ENCODE measurements around the gene TAF3.

The TAF3 gene

DNA sequence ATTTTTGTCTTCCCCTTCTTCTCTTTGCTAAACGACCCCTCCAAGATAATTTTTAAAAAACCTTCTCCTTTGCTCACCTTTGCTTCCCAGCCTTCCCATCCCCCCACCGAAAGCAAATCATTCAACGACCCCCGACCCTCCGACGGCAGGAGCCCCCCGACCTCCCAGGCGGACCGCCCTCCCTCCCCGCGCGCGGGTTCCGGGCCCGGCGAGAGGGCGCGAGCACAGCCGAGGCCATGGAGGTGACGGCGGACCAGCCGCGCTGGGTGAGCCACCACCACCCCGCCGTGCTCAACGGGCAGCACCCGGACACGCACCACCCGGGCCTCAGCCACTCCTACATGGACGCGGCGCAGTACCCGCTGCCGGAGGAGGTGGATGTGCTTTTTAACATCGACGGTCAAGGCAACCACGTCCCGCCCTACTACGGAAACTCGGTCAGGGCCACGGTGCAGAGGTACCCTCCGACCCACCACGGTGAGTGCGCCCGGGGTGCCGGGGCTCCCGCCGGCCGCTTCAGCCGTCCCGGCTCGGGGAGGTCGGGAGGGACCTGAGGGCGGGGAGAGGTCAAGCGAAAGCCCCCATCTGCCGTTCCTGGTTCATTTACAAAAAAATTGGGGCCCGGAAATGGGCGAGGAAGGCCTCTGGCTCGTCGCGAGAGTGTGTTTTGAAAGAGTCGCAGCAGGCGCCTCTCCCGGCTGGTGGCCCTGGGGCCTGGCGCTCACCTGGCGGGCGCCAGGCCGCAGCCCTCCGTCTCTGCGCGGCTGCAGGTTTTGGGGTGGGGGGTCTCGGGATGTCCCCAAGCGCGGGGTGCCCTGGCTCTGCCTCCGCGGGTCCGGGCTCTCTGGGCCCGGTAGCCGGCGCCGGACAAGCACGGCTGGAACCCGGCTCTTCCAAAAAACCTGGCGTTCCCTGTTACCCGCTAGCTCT lies 237.4 kb downstream of the TAF3 start:
- peak overlapping the region; percentile 72 for H3K4me3 ChIP-seq (ENCODE audit: low read length)
- no peak for TF ChIP-seq ZNF274 (IDR thresholded peaks at IDR 0.05; ENCODE audit: low read depth, low read length)

DNA sequence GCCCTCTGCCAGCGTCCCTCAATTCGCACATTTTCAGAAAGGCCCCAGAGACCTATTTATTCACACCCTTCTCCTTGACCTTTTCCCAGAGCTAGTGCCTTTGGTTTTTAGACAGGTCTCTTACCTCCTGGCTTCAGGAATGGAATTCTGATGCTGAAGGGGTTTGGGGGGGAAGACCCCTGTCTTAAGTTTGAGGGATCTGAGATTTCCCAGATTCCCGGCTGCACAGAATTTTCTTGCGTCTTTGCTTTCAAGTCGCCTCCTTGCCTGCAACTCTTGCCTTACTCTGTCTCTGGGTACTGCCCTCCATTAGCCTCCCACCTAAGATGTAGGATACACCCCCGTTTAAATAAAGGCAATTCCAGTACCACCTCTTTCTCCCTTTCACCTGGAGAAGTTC lies 238.1 kb downstream of the TAF3 start:
- H3K4me3 ChIP-seq (ENCODE audit: low read length) = peak overlapping the region; percentile 72
- no peak for TF ChIP-seq ZNF274 (IDR thresholded peaks at IDR 0.05; ENCODE audit: low read depth, low read length)

DNA sequence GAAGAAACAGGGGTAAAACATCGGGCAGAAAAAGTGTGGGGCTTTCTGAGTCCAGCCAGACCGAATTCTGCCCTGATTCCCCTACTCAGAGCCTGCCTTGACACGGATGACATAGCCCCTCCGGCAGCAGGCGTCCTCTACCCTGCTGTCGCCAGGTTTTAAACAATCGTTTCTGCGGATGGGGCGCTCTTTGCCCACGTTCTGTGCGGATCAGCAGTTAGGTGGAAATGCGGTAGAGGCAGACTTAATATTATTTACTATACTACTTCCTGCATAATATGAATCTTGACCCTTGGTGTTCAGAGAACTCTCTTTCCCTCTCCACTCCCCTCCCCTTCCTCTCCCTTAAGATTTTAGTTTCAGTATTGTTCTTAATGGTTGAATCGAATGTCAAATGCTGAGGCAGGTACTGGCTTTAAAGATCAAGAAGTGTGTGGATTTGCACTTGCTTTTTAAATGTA lies 238.6 kb downstream of the TAF3 start:
- peak overlapping the region; percentile 72 for H3K4me3 ChIP-seq (ENCODE audit: low read length)
- no peak for TF ChIP-seq ZNF274 (IDR thresholded peaks at IDR 0.05; ENCODE audit: low read depth, low read length)

DNA sequence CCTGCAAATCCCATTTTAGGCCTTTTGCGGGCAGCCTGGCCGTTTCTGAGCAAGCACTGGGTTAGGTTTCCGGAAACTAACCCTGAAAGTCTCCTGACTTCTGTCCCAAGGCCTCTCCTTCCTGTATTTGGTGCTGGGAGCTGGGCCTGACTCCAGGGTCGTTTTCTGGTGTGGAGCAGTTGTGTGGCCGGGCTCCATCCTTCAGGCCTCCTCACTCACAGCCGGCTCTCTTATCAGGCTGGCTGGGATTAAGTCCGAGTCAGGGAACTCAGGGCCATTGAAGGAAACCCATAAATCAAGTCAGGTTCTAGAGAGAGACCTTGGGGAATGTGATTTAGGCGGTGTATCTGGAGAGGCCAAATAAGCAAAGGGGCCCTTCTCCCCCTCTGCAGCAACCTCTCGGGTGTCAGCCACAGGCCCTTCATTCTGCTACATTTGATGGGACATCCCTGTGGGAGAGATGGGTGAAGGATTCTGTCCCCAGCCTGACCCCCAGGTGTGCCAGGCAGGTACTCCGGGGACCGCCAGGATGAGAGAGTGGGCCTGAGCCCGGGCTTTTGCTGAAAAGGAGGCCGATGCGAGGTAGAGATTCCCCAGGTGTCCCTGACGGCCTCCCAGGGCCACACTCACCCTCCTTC lies 239.4 kb downstream of the TAF3 start:
- TF ChIP-seq ZNF274 (IDR thresholded peaks at IDR 0.05; ENCODE audit: low read depth, low read length) = no peak
- peak overlapping the region; percentile 6; the same call in 1 of the 2 replicates for H3K4me3 ChIP-seq (ENCODE audit: low read length)

DNA sequence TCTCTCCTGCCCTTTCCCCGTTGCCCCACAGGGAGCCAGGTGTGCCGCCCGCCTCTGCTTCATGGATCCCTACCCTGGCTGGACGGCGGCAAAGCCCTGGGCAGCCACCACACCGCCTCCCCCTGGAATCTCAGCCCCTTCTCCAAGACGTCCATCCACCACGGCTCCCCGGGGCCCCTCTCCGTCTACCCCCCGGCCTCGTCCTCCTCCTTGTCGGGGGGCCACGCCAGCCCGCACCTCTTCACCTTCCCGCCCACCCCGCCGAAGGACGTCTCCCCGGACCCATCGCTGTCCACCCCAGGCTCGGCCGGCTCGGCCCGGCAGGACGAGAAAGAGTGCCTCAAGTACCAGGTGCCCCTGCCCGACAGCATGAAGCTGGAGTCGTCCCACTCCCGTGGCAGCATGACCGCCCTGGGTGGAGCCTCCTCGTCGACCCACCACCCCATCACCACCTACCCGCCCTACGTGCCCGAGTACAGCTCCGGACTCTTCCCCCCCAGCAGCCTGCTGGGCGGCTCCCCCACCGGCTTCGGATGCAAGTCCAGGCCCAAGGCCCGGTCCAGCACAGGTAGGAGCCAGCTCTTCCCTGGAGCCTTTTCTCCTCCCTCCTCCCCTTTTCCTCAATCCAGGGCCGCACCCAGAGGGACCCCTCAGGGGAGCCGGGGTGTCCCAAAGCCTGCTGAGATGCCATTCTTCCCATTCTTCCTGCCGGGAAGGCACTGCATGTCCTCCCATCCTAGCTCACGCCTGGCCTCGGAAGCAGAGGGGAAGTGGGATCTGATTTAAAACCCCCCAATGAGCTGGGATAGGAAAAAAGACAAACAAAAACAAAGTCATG lies 240.2 kb downstream of the TAF3 start:
- no peak for TF ChIP-seq ZNF274 (IDR thresholded peaks at IDR 0.05; ENCODE audit: low read depth, low read length)
- no peak overlapping the region for H3K4me3 ChIP-seq (ENCODE audit: low read length)

DNA sequence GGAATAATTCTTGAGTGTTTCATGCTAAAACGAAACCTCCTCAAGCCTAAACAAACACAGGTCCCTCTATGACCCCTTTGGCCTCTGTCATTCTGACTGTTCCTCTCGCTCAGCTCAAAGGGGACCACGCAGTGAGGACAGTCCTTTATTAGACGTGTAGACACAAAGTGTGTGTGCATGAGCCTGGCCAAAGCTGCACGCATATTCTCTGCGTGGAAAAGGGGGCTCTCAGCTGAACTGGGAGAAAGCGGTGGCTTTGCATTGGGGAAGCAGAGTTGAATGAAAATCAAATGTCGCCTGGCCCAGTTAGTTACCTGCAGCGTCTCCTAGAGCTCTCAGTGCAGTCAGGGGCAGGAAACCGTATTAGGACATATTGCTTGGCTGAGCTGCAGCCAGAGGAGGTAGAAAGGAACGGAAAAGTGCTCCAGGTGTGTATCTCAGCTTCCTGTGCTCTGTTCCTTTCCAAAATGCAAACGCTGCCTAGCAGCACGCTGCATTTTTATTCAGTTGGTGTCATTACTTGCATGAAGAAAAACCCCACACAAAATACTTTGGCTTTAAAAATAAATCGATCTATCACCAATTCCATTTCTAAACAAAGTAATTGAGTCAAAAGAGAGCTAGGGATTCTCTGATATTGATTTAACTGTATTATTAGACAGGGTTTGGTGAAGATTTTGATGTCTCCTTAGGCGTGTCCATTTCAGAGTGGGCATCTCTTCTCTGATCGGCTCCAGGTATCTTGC lies 241.1 kb downstream of the TAF3 start:
- TF ChIP-seq ZNF274 (IDR thresholded peaks at IDR 0.05; ENCODE audit: low read depth, low read length) = no peak
- peak overlapping the region; percentile 32; the same call in 1 of the 2 replicates for H3K4me3 ChIP-seq (ENCODE audit: low read length)

DNA sequence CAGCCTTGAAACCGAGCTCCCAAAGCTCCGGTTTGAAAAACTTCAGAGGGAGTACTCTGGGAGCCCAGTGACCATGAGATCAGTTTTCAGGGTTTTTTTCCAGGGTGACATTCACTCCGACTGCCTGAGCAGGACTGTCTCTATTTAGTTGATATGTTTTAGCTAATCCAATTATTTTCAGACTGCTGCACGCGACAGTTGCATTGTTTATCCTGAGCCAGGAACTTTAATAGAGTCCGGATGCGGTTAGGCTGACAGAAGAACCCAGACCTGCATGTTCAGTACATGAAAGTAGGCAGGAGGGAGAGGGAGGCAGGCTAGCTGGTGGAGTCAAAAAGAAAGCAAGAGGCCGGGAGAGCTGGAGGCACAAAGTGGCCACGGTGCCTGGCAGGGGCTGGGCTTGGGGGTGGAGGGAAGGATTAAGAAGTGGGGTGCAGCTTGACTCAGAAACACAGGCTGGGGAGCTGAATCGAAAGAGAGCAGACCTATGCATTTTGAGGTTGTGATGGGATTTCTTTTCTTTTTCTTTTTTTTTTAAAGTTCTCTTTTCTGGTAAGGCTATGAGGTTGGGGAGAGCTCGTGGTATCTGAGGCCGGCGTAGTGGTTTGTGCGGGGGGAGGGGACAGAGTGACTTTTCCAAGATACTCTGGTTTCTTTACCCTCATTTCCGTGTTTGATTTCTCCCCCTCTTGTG lies 241.9 kb downstream of the TAF3 start:
- peak overlapping the region; percentile 47; the same call in 1 of the 2 replicates for H3K4me3 ChIP-seq (ENCODE audit: low read length)
- TF ChIP-seq ZNF274 (IDR thresholded peaks at IDR 0.05; ENCODE audit: low read depth, low read length) = no peak

DNA sequence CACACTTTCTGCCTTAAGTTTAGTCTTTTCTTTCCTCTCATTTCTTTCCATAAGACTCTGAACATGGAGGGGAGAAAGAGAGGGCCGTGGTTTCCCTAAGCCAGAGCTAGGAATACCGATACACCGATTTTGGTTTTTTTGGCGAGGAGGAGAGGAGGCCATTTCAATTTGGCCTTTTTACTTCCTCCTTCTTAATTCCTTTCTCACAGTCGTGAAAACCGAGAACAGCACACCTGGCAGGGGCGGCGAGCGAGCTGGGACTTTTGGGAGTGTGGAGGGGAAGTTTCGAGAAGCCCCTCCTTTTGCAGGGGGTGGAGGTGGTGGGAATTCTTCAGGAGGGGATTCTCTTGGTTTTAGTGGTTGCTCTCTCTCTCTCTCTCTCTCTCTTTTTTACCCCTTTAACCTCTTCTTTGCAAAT lies 242.4 kb downstream of the TAF3 start:
- peak overlapping the region; percentile 47; the same call in 1 of the 2 replicates for H3K4me3 ChIP-seq (ENCODE audit: low read length)
- no peak for TF ChIP-seq ZNF274 (IDR thresholded peaks at IDR 0.05; ENCODE audit: low read depth, low read length)

DNA sequence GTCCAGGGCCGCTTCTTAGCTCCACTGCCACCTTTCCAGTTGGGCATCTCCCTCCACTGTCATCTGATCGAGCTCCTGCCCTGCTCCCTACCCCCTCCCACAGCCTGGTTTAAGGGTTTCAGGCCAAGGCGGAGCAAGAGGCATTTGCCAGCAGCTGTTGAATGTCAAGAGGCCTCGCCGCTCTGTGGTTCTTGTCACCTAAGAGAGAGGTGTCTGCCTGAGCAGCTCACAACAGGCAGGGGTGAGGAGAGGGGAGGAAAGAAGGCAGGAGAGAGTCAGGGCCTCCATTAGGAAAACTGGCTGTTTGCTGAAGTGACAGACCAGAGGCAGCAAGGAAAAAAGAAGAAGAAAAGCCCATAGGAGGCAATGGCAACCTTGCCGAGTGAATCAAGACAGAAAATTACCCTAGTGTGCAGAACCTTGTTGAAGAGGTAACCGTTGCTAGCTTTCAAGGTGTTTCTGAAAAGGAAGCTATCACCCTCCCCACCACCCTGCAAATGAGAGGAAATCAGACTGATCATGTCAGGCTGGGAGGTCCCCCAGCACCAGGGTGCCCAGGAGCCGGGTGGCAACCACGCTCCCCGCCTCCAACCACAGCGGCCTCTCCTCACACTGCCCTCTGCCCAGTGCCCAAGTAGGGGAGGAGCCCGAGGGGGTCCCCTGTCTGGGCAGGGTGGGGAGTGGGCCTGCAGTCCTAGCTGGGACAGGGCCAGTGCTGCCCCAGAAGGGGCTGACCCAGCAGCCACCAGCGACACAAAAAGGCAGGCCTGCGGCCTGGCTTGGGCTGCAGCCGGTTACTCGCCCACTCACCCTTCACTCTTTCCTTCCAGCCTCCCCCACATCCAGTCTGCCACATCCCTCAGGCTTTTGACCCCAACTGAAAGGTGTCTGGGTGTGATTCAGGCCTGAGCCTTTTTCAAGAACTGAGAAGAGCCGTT lies 243.2 kb downstream of the TAF3 start:
- peak overlapping the region; percentile 47; the same call in 1 of the 2 replicates for H3K4me3 ChIP-seq (ENCODE audit: low read length)
- no peak for TF ChIP-seq ZNF274 (IDR thresholded peaks at IDR 0.05; ENCODE audit: low read depth, low read length)

DNA sequence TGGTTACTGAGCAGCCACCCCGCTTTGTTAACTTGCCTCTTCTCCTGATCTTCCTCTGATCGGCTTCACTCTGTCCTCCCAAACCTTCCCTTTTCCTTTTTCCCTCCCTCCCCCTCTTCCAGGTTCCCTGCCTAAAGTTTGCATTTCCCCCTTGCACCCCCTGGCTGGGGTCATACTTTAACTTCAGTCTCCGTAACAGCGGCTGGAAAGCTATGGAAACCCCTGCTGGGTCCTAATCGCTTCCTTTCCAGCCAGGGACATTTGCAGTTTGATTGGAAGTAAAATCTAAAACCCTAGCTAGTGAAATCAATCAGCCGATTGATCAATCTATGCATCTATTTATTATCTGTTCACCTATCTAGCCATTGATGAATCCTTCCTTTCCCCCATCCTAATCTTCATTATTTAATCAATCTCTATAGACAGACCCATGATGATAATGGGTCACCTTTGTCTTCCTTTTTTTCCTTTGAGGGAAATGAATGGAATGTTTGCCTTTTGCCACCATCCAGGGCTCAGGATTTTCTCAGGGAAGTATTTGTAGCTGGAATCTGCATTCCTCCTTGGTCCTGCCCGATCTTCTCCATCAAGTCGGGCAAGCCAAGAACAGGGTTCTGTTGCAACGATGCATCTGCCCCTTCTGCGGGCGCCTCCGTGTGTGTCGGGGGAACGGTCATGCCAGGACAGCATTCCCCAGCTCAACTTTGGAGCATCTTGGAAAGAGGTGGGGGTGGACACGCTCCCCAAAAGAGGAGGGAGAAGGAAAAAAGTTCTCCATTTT lies 245.0 kb downstream of the TAF3 start:
- no peak overlapping the region for H3K4me3 ChIP-seq (ENCODE audit: low read length)

DNA sequence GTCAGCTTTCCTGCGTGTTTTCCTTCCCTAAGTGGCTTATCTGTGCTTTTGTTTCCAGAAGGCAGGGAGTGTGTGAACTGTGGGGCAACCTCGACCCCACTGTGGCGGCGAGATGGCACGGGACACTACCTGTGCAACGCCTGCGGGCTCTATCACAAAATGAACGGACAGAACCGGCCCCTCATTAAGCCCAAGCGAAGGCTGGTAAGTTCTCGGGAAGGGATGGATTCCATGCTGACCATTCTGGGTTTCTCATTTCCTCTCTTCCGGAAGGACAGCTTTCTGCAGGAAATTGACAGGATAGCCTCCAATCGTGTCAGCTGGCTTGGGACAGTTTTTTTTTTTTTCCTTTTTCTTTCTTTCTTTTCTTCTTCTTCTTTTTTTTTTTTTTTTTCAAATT lies 245.6 kb downstream of the TAF3 start:
- no peak overlapping the region for H3K4me3 ChIP-seq (ENCODE audit: low read length)
- no peak for TF ChIP-seq ZNF274 (IDR thresholded peaks at IDR 0.05; ENCODE audit: low read depth, low read length)

More for the DNA sequence above, 245.0 kb downstream of the TAF3 start:
- TF ChIP-seq ZNF274 (IDR thresholded peaks at IDR 0.05; ENCODE audit: low read depth, low read length) = no peak
